Measurements from ENCODE around the gene TEAD1.

Gene TEAD1

GRCh38 chr11:12845163-12845562 lies 170.9 kb downstream of the TEAD1 start:
- no peak for DNase-seq

- DNase-seq, result peak; percentile 80
These were observed 171.6 kb downstream of the TEAD1 start for GRCh38 chr11:12845739-12846358.

DNA sequence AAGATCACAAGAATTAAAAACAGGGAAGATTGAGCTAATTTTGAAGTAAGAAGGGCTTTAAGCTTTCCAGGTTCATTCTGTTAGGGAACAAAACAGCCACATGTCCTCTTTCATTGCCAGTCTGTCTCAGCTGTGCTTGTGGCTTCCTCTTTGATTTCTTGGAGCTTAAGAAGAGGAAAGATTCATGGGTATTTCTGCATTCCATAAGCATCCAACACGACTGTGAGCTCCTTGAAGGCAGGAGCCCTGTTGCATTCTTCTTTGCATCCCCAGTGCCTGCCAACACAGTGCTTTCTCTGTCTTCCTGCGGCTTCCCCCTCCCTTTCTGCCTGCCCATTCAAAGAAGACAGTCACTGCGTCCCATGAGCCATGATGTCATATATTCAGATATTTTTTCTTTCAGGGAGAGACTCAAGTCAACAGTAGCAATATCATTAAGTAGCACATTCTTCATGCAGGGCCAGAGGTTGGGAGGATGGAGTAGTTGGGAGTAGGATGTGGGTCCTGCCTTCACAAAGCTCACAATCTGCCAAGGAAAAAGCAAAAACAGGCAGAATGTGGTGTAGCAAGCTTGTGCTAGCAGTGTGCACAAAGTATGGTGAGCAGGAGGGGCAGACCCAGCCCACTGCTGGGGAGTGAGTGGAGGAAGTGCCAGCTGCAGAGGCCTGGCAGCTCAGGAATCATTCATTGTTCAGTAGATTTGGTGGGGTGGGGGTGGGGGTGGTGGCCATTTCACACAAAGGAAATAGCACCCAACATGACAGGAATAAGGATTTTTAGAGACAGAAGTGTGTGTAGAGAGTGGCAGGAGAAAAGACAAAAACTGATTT lies 172.8 kb downstream of the TEAD1 start:
- DNase-seq, result peak; percentile 3

- DNase-seq, result no peak
These were observed 174.2 kb downstream of the TEAD1 start for GRCh38 chr11:12848413-12848812.

- DNase-seq, result no peak
These were observed 179.1 kb downstream of the TEAD1 start for GRCh38 chr11:12853325-12853651.

DNA sequence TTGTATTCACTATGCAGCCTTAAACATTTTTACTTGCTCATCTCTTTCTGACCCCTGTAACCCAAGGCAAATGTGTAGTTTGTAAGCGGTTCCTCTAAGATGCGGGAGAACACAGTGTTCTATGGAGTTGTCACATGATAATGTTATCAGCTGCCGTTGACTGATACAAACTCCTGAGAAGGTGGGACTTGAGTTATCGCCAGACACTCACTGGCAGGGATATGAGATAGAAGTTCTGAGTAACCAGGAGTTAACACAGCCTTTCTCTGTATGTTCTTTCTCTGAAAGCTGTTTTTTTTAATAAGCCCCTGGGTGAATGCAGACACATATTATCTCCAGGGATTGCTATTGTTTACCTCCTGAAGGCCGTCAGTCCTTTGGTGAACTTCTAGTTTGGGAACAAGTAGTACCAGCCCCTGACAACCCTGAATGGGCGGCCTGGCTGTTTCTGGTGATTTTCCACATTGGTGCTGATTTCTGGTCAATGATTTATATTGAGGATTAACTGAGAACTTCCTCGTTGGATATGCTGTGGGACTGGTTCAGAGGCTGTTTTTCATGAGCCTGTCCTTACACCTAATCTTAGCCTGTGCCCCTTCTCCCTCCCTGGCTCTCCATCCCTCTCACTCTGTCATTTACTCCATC lies 179.6 kb downstream of the TEAD1 start:
- no peak for DNase-seq

GRCh38 chr11:12854297-12854661 lies 180.1 kb downstream of the TEAD1 start:
- DNase-seq, result no peak

- DNase-seq, result no peak
These were observed 180.6 kb downstream of the TEAD1 start for GRCh38 chr11:12854829-12855228.

DNA sequence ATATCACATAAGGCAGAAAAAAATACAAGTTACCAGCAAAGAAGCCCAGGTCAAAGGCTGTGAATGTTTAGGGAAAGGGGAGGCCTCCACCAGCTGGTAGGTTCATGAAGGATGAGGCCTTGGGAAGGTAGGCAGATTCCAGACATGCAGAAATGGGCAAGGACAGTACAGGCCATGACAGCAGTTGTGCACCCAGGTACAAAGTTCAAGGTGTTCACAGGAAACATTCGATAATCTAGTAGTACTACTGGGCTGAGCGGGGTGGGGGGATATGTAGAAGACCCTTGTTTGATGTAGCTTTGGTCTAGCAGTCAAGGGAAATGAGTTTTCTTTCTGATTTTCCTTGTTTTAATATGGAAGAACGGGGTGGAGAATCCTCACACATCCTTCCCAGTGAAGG lies 182.1 kb downstream of the TEAD1 start:
- no peak for DNase-seq

GRCh38 chr11:12857572-12857971 lies 183.4 kb downstream of the TEAD1 start:
- no peak for DNase-seq

GRCh38 chr11:12859872-12860657 lies 185.8 kb downstream of the TEAD1 start:
- no peak for DNase-seq

DNA sequence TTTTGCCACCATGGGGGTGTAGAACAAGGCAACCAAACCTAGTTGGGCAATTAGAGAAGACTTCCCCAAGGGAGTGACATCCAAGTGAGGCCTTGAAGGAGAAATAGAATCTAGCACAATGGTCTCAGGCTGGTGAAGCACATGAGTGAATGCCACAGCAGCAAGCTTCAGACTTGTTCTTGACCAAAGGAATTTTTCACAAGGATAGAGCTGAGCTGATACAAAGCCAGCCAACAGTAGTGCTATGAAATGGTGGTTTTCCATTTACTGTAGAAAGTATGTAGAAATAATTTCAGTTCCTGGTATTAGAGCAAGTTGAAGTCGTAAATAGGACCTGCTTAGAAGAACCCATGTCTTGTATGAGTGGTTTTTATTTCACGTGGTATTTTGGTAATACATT lies 186.6 kb downstream of the TEAD1 start:
- DNase-seq, result no peak

- DNase-seq, result peak; percentile 30
These were observed 188.7 kb downstream of the TEAD1 start for GRCh38 chr11:12862696-12863469.

- DNase-seq, result no peak
These were observed 189.4 kb downstream of the TEAD1 start for GRCh38 chr11:12863605-12864121.

- DNase-seq, result no peak
These were observed 190.3 kb downstream of the TEAD1 start for GRCh38 chr11:12864316-12865156.

- DNase-seq, result no peak
These were observed 191.8 kb downstream of the TEAD1 start for GRCh38 chr11:12865863-12866595.

- DNase-seq, result no peak
These were observed 193.3 kb downstream of the TEAD1 start for GRCh38 chr11:12867531-12867930.

- no peak for DNase-seq
These were observed 194.3 kb downstream of the TEAD1 start for GRCh38 chr11:12868315-12869073.

- DNase-seq, result no peak
These were observed 197.0 kb downstream of the TEAD1 start for GRCh38 chr11:12871241-12871640.

GRCh38 chr11:12871788-12872321 lies 197.6 kb downstream of the TEAD1 start:
- DNase-seq, result no peak
